SU-DHL-6 (cell line): ENCODE data around the gene ARPP21.
"Not testable (repeated sequence)": the region's sequence is repeated elsewhere in the genome, so short reads cannot be mapped to it uniquely, and the experiment has no call there.

ENCODE experiments used
- H2AFZ ChIP-seq: fragments of 200-600 bp; sonication (generic); 2 replicates; pipeline ENCODE4 v1.6.1; 2014; ENCODE audit warnings: low read depth, mild to moderate bottlenecking, moderate library complexity, mixed read lengths, antibody characterized with exemption, low read length; ENCODE audit not compliant: severe bottlenecking
- H3F3A ChIP-seq: fragments of 200-600 bp; shearing (Covaris generic); 2 replicates; pipeline ENCODE4 v1.6.0; 2016; ENCODE audit warnings: antibody characterized with exemption, mild to moderate bottlenecking; ENCODE audit not compliant: insufficient read depth
- H3K27ac ChIP-seq: fragments of 200-600 bp; sonication (generic); 2 replicates; pipeline ENCODE4 v1.5.1; 2016; ENCODE audit warnings: low read depth, mild to moderate bottlenecking, low read length, moderate library complexity, mixed read lengths
- H3K27me3 ChIP-seq: fragments of 200-600 bp; sonication (generic), shearing (Covaris generic); 2 replicates; pipeline ENCODE4 v1.6.0; 2014; ENCODE audit warnings: mild to moderate bottlenecking, low read length
- H3K36me3 ChIP-seq: fragments of 200-600 bp; sonication (generic); 2 replicates; pipeline ENCODE4 v1.6.1; 2014; ENCODE audit warnings: mild to moderate bottlenecking, low read length, mixed read lengths
- H3K4me2 ChIP-seq: fragments of 300-600, 200-600 bp; shearing (Covaris generic), sonication (generic); 2 replicates; pipeline ENCODE4 v1.6.0; 2014; ENCODE audit warnings: low read length, low read depth, mild to moderate bottlenecking; ENCODE audit not compliant: poor library complexity, severe bottlenecking
- H3K4me3 ChIP-seq: fragments of 200-600 bp; sonication (generic); 2 replicates; pipeline ENCODE4 v1.5.1; 2014; ENCODE audit warnings: antibody characterized with exemption, low read length, mild to moderate bottlenecking, mixed read lengths; ENCODE audit not compliant: insufficient read depth, poor library complexity, severe bottlenecking
- H3K79me2 ChIP-seq: fragments of 200-600 bp; sonication (generic); 2 replicates; pipeline ENCODE4 v1.6.1; 2014; ENCODE audit warnings: mild to moderate bottlenecking, low read length, moderate library complexity; ENCODE audit not compliant: insufficient read depth
- H3K9ac ChIP-seq: fragments of 200-600 bp; sonication (generic); 2 replicates; pipeline ENCODE4 v1.7.0; 2014; ENCODE audit warnings: mild to moderate bottlenecking, low read length
- H3K9me2 ChIP-seq: fragments of 200-600 bp; sonication (generic); replicated peaks from 2 replicates; pipeline ENCODE4 v1.6.1; 2014; ENCODE audit warnings: low read length; ENCODE audit not compliant: insufficient read depth
- H3K9me3 ChIP-seq: fragments of 200-600 bp; sonication (generic); 2 replicates; pipeline ENCODE4 v1.6.1; 2014; ENCODE audit warnings: low read length, mixed read lengths; ENCODE audit not compliant: insufficient read depth
- H4K20me1 ChIP-seq: fragments of 200-600 bp; sonication (generic); 2 replicates; pipeline ENCODE4 v1.6.1; 2014; ENCODE audit warnings: low read depth, mild to moderate bottlenecking, antibody characterized with exemption, low read length, moderate library complexity, mixed read lengths
- EZH2phosphoT487 ChIP-seq: fragments of 200-600 bp; sonication (generic), shearing (Covaris generic); conservative IDR thresholded peaks from 2 replicates; pipeline ENCODE4 v1.6.1; 2018; ENCODE audit warnings: mild to moderate bottlenecking, antibody characterized with exemption, low read length, moderate library complexity, mixed read lengths
- TF ChIP-seq, protein P1 (sequence below): fragments of 200-600 bp; sonication (generic); IDR thresholded peaks from one replicate; pipeline ENCODE4 v1.5.1; 2017; ENCODE audit warnings: antibody characterized with exemption, mild to moderate bottlenecking, low read length, moderate library complexity; ENCODE audit not compliant: insufficient read depth, poor library complexity, severe bottlenecking

ARPP21 gene

DNA sequence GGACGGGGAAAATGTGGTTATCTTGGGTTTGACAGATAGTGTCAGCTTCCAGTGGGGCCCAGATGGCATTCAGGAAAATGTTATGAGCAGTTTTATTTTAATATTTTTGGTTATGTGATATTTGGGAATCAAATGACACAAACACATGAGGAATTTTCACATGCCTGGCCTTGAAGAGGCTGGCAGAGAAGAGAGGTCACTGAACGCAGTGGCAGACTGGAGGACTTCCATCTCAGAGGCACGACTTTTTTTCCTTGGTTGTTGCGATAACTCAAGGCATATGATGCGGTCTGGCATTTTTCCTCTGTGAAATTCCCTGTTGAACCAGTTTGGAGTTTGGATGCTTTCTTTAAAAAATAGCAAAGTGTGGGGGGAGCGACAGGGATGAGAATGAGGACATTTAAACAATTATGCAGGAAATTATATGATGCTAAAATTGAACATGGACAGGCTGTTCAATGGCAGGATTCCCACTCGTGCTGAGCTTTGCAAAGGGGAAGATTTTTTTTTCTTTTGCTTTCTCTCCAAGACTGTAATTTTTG is 36.9 kb upstream of the ARPP21 start:
- no peak overlapping the region for H3K9ac ChIP-seq
- no peaks in the 10 kb centered on the region for H3K9me3 ChIP-seq
- no peak overlapping the region for H3K27ac ChIP-seq
- no peak for TF ChIP-seq EZH2phosphoT487
- TF ChIP-seq, protein P1, sequence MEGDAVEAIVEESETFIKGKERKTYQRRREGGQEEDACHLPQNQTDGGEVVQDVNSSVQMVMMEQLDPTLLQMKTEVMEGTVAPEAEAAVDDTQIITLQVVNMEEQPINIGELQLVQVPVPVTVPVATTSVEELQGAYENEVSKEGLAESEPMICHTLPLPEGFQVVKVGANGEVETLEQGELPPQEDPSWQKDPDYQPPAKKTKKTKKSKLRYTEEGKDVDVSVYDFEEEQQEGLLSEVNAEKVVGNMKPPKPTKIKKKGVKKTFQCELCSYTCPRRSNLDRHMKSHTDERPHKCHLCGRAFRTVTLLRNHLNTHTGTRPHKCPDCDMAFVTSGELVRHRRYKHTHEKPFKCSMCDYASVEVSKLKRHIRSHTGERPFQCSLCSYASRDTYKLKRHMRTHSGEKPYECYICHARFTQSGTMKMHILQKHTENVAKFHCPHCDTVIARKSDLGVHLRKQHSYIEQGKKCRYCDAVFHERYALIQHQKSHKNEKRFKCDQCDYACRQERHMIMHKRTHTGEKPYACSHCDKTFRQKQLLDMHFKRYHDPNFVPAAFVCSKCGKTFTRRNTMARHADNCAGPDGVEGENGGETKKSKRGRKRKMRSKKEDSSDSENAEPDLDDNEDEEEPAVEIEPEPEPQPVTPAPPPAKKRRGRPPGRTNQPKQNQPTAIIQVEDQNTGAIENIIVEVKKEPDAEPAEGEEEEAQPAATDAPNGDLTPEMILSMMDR = no peak
- no peaks in the 10 kb centered on the region for H3K79me2 ChIP-seq
- no peak overlapping the region for H2AFZ ChIP-seq
- H3K27me3 ChIP-seq = no peaks in the 10 kb centered on the region
- no peaks in the 10 kb centered on the region for H4K20me1 ChIP-seq
- no peaks in the 10 kb centered on the region for H3F3A ChIP-seq
- H3K4me3 ChIP-seq = no peak overlapping the region
- H3K36me3 ChIP-seq = no peaks in the 10 kb centered on the region
- no peaks in the 10 kb centered on the region for H3K9me2 ChIP-seq
- H3K4me2 ChIP-seq = no peak overlapping the region

DNA sequence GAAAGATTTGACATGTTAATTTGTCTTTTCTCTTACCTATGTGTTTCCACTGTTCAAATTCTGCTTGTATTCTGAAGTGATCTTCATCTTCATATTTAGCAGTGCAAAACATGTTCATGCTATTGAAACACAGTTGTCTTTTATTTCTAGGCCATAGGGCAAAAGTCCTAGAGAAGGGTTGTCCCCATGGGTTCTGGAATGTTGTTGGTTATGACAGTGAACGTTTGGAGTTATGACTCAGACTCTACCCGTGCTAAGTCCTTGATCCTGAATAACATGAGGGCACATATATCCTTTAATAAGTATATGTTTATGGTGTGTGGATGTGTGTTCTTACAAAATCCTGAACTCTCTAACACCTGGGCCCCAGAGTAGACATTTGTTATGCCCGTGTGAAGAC is 23.0 kb upstream of the ARPP21 start:
- no peaks in the 10 kb centered on the region for H3K36me3 ChIP-seq
- H3K9me2 ChIP-seq = no peaks in the 10 kb centered on the region
- no peaks in the 10 kb centered on the region for H3K79me2 ChIP-seq
- H3K27ac ChIP-seq = no peak overlapping the region
- H3K27me3 ChIP-seq = no peaks in the 10 kb centered on the region
- TF ChIP-seq, protein P1 = no peak
- TF ChIP-seq EZH2phosphoT487 = no peak
- H4K20me1 ChIP-seq = no peaks in the 10 kb centered on the region
- no peak overlapping the region for H3K4me3 ChIP-seq
- peak overlapping the region; percentile 9 for H2AFZ ChIP-seq
- H3F3A ChIP-seq = no peaks in the 10 kb centered on the region
- no peak overlapping the region for H3K4me2 ChIP-seq
- no peaks in the 10 kb centered on the region for H3K9me3 ChIP-seq
- H3K9ac ChIP-seq = no peak overlapping the region

DNA sequence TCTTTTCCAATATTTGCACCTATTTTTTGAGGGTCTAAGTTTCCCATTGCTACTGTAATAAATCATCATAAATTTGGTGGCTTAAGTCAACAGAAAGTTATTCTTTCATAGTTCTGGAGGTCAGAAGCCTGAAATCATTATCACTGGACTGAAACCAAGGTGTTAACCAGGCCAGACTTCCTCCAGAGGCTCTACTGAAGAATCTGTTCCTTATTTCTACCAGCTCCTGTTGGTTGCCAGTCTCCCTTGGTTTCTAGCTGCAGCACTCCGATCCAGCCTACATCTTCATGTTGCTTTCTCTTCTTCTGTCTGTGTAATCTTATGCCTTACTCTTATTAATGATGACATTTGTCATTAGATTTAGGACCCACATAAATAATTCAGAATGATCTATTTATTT is 22.0 kb upstream of the ARPP21 start:
- Histone ChIP-seq H3K27me3 (no peaks in the 10 kb centered on the region), H2AFZ (no peak overlapping the region), H3K4me2 (no peak overlapping the region), H3K79me2 (no peaks in the 10 kb centered on the region), H3K9me3 (no peaks in the 10 kb centered on the region), H3K27ac (no peak overlapping the region), H3K9me2 (no peaks in the 10 kb centered on the region), H3K36me3 (no peaks in the 10 kb centered on the region), H3F3A (no peaks in the 10 kb centered on the region), H3K9ac (no peak overlapping the region), H3K4me3 (no peak overlapping the region), H4K20me1 (no peaks in the 10 kb centered on the region)
- TF ChIP-seq, protein P1 = no peak
- no peak for TF ChIP-seq EZH2phosphoT487

DNA sequence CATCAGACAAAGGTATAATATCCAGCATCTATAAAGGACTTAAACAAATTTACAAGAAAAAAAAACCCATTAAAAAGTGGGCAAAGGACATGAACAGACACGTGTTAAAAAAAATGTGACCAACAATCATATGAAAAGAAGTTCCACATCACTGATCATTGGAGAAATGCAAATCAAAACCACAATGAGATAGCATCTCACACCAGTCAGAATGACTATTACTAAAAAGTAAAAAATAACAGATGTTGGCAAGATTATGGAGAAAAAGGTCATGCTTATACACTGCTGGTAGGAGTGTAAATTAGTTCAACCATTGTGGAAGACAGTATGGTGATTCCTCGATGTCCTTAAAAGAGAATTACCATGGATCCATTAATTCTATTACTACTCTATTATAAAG is 19.1 kb upstream of the ARPP21 start:
- H3K27me3 ChIP-seq, H3K27ac ChIP-seq, H4K20me1 ChIP-seq, H3K79me2 ChIP-seq, H3K9me3 ChIP-seq, H3K4me3 ChIP-seq, H3K36me3 ChIP-seq, H3K9ac ChIP-seq, H3K9me2 ChIP-seq, H3F3A ChIP-seq, H2AFZ ChIP-seq, H3K4me2 ChIP-seq: not testable (repeated sequence)
